Ovary (tissue), 9 donors: ENCODE results near the gene NDUFS6. TPM values are rescaled to one million over a fixed set of nuclear protein-coding genes. Genes with fewer than 3 reads are reported as not detected.

Source experiments
- DNase-seq, 5 donors: peaks; one replicate each; pipeline ENCODE4 v3.0.0-alpha.2; 2019 to 2020
- H3K27ac ChIP-seq, 2 donors: fragments of 200-600 bp; one replicate each; pipeline versions ENCODE4 v1.5.1 to v1.8.0; 2019 to 2022
- H3K27me3 ChIP-seq: fragments of 200-600 bp; one replicate; pipeline ENCODE4 v1.8.0; 2022
- H3K36me3 ChIP-seq: fragments of 200-600 bp; sonication (generic); one replicate; pipeline ENCODE4 v1.5.1; 2019
- H3K4me1 ChIP-seq: one replicate; pipeline ENCODE4 v1.8.1; 2013; ENCODE audit warnings: mild to moderate bottlenecking, moderate library complexity; ENCODE audit not compliant: insufficient read depth
- H3K4me3 ChIP-seq: fragments of 200-600 bp; sonication (generic); one replicate; pipeline ENCODE4 v1.5.1; 2017
- H3K9me3 ChIP-seq, 2 donors: fragments of 200-600 bp in 1 of 2; sonication (generic) in 1 of 2; one replicate each; pipeline versions ENCODE4 v1.5.1 to v1.8.1; 2013 to 2019; ENCODE audit warnings: mild to moderate bottlenecking in 1 of 2, moderate library complexity in 1 of 2
- EP300 ChIP-seq: sonication (generic); formaldehyde crosslinking; IDR thresholded peaks from one replicate; pipeline ENCODE4 v1.6.1; 2017; ENCODE audit warnings: antibody characterized with exemption
- POLR2A ChIP-seq: fragments of 450-650 bp; IDR thresholded peaks from one replicate; pipeline ENCODE4 v1.6.1; 2017; ENCODE audit warnings: antibody characterized with exemption, mild to moderate bottlenecking, moderate library complexity
- WGBS, 3 donors: extraction: QIAGEN DNeasy Blood & Tissue Kit in 1 of 3; methylation state at CpG; one replicate each; pipeline versions ENCODE4 v1.1.5 to v1.1.7; 2013 to 2017; 5-methylcytosine and 5-hydroxymethylcytosine counted together
- intact Hi-C, 4 donors: fragments of 100-400 bp; cut with DNase I; formaldehyde crosslinking; loops; one replicate each; pipeline versions ENCODE4 v1.11.0 to v1.15.1; 2022 to 2023
- polyA plus RNA-seq, 2 donors: library from polyadenylated mRNA; stranded (reverse); fragments of 200-250 nt in 1 of 2; fragments of 350-450 nt in 1 of 2; fragmentation: Illumina TruSeq in 1 of 2; extraction: RNeasy Lipid Tissue Mini Kit (QIAGEN cat#74804) in 1 of 2; gene quantifications; one replicate each; pipeline ENCODE4 v1.2.3, GENCODE V29; 2013 to 2014
- total RNA-seq, 7 donors: library from RNA; depleted of rRNA in 2 of 7; stranded (reverse); fragments of >200 nt in 2 of 7; fragmentation: NEBNext Ultra II Directional in 3 of 7; extraction: Animal tissue kit (Norgen Biotek cat#: 25700) in 3 of 7; gene quantifications; one replicate each; pipeline versions ENCODE4 v1.1.0 to v1.2.4, GENCODE V29; 2016 to 2023
- TF ChIP-seq, protein P1 (sequence below), 3 donors: fragments of 450-650 bp in 2 of 3; fragments of 200-600 bp in 1 of 3; IDR thresholded peaks; one replicate each; pipeline versions ENCODE4 v1.5.1 to v1.8.0; 2016 to 2022; ENCODE audit warnings: antibody characterized with exemption in 3 of 3, mild to moderate bottlenecking in 1 of 3
- donor health status: DM: no; HTN: no; CAD: no; lungs with moderate emphysema.
- donor health status: DM: no; HTN: no; CAD: no.
- donor health status: Bipolar disorder and iron deficiency.
- donor health status: DM: yes; HTN: yes; CAD: no.
- donor health status: DM: no; HTN: no; CAD: no.
- donor health status: DM: yes; HTN: yes; CAD: no.

NDUFS6 gene
- total and polyA plus RNA-seq, 9 donors, result 16.3 to 50.8 (median 21.5) TPM

DNA sequence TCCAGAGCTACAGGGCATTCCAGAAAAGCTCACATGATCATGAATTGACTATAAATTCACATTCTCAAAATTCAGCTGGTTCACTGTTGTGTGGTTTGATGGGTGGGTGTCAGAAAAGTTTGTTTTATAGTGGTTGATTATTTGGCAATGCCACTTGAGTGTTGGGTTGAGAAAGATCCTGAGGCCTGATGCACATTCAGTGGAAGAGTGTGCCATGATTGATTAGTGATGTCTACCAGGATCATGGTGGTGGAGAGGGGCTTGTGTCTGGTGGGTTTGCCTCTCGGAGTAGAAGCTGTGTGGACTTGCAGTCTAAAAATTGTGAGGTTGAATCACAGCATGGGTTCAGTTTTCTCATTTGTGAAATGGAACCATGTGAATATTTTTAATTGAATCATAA lies 2.0 kb downstream of the NDUFS6 start:
- WGBS, 3 donors, result 86 to 98% (median 88%) methylated on average over 1 of the region's 1 CpG
- intact Hi-C loops, result no loop called here
- Histone ChIP-seq H3K27ac (no peak overlapping the region), H3K27me3 (no peaks in the 10 kb centered on the region), H3K4me1 (peaks cover 7% of the 10 kb centered on the region), H3K9me3 (no peaks in the 10 kb centered on the region), H3K36me3 (no peaks in the 10 kb centered on the region), H3K4me3 (no peak overlapping the region)
- no peak for TF ChIP-seq EP300
- TF ChIP-seq, protein P1, sequence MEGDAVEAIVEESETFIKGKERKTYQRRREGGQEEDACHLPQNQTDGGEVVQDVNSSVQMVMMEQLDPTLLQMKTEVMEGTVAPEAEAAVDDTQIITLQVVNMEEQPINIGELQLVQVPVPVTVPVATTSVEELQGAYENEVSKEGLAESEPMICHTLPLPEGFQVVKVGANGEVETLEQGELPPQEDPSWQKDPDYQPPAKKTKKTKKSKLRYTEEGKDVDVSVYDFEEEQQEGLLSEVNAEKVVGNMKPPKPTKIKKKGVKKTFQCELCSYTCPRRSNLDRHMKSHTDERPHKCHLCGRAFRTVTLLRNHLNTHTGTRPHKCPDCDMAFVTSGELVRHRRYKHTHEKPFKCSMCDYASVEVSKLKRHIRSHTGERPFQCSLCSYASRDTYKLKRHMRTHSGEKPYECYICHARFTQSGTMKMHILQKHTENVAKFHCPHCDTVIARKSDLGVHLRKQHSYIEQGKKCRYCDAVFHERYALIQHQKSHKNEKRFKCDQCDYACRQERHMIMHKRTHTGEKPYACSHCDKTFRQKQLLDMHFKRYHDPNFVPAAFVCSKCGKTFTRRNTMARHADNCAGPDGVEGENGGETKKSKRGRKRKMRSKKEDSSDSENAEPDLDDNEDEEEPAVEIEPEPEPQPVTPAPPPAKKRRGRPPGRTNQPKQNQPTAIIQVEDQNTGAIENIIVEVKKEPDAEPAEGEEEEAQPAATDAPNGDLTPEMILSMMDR (IDR thresholded peaks at IDR 0.05), result no peak
- no peak for TF ChIP-seq POLR2A
- DNase-seq, result no peak

DNA sequence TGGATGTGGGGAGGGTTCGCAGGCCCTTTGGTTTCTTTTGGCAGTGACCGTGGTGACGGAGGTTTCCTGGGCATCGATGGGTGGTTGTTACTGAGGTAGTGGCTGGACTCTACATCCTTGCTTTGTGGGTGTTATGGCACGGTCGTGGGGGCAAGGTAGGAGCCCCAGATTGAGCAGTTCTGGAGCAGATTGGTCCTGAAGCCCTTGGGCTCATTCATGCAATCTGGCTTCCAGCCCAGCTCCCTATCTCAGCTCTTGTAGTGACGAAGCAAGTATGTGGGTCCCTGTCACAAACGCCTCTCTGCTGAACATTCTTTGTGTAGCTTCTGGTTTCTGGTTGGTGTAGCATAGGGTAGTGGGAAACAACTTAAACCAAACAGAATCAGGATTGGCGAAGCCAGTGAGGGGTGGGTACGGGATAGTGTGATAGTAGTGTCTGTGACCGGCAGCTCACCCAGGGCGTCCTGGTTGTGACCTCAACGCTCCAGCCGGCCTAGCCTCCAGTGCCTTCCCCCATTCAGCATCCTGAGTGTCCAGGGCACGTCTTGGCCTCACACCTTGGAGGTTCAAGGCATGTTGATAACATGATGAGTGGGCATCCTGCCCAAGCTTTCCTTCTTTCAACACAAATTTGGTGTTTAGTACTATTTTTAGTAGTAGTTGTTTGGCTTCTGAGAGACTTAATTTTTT lies 2.9 kb downstream of the NDUFS6 start:
- 85 to 88% (median 87%) methylated on average over 15 of the region's 15 CpGs for WGBS, 3 donors
- peak in 1 of 5 donors; percentile 11 for DNase-seq
- no peaks in the 10 kb centered on the region for H3K27me3 ChIP-seq
- TF ChIP-seq EP300 (no peak), POLR2A (no peak)
- TF ChIP-seq, protein P1 (IDR thresholded peaks at IDR 0.05), result no peak
- no peak overlapping the region for H3K27ac ChIP-seq
- H3K36me3 ChIP-seq, result no peaks in the 10 kb centered on the region
- peaks cover 2% of the 10 kb centered on the region for H3K4me1 ChIP-seq
- H3K9me3 ChIP-seq, result no peaks in the 10 kb centered on the region
- no peak overlapping the region for H3K4me3 ChIP-seq
- intact Hi-C loops, result no loop called here

DNA sequence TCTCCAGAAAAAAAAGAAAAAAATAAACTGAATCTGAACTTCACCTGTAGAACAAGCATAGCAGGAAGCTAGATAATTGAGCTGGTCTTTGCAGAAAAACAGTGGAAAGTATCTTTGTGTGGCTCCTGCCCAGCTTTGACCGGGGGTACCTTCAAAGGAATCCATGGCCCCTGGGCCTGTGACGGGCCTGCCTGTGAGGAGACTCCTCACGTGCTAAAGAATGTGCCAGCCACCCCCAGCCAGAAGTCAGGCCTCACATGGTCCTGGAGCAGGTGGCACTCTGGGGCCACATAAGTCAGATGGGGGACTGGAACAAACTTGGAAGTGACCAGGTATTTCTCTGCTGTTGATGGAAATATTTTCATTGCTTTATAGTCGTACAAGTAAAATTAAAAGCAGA lies 4.1 kb downstream of the NDUFS6 start:
- no peaks in the 10 kb centered on the region for H3K36me3 ChIP-seq

DNA sequence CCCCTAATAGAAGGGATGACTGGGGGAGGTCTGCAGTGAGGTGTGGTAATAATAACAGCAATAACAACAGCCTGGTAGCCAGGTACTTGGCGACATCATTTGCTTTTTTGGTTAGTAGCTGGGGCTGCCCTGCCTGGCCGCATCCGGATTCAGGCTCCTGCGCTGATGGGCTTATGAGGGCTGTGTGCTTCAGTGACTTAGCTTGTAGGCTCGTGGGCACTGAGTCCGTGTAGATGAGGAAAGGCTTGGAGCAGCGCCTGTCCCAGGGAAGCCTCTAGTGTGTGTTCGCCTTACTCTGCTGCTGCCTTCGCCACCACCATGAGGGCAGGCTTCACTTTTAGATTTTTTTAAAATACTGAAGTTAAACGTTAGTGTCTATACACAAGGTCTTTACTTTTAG lies 4.5 kb downstream of the NDUFS6 start:
- Histone ChIP-seq H3K4me3 (no peak overlapping the region), H3K9me3 (no peaks in the 10 kb centered on the region), H3K27me3 (no peaks in the 10 kb centered on the region), H3K27ac (no peak overlapping the region), H3K36me3 (no peaks in the 10 kb centered on the region), H3K4me1 (peaks cover 2% of the 10 kb centered on the region)
- TF ChIP-seq POLR2A (no peak), EP300 (no peak)
- TF ChIP-seq, protein P1 (IDR thresholded peaks at IDR 0.05), result no peak
- intact Hi-C loops, result no loop called here
- DNase-seq, result no peak
- 87 to 93% (median 89%) methylated on average over 10 of the region's 10 CpGs for WGBS, 3 donors

More for the DNA sequence above, 4.1 kb downstream of the NDUFS6 start:
- H3K27me3 ChIP-seq, result no peaks in the 10 kb centered on the region
- DNase-seq, result peak in 1 of 5 donors; percentile 8
- H3K4me1 ChIP-seq, result peaks cover 2% of the 10 kb centered on the region
- no peak overlapping the region for H3K27ac ChIP-seq
- H3K4me3 ChIP-seq, result no peak overlapping the region
- H3K9me3 ChIP-seq, result no peaks in the 10 kb centered on the region
- intact Hi-C loops, result no loop called here
- WGBS, 3 donors, result 80 to 83% (median 82%) methylated on average over 4 of the region's 4 CpGs
- TF ChIP-seq EP300 (no peak), POLR2A (no peak)

DNA sequence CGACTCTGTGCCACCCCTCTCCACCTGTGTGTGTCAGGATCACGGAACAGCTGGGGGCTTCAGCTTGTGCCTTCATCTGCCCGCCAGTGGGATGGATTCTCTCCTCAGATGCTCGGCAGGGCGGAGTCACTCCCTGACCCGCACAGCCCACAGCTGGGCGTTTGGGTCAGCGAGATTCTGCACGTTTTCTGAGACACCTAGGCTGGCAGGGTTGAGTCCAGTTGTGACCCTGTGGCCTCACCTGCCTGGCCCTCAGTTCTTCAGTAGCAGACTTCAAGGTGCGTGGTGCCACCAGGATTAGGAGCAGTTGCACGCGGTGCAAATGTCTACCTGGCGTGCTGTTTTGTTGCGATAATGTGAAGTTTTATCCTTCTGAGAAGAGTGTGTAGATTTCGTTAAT lies 5.0 kb downstream of the NDUFS6 start:
- intact Hi-C loops, result no loop called here
- Histone ChIP-seq H3K4me3 (no peak overlapping the region), H3K36me3 (no peaks in the 10 kb centered on the region), H3K9me3 (no peaks in the 10 kb centered on the region), H3K27me3 (no peaks in the 10 kb centered on the region), H3K27ac (no peak overlapping the region), H3K4me1 (peaks cover 2% of the 10 kb centered on the region)
- WGBS, 3 donors, result 91 to 93% (median 93%) methylated on average over 15 of the region's 15 CpGs
- no peak for DNase-seq
- TF ChIP-seq, protein P1 (IDR thresholded peaks at IDR 0.05), result no peak
- TF ChIP-seq EP300 (no peak), POLR2A (no peak)
